Stomach (tissue), 4 donors: Measurements from ENCODE around the gene CYB561.

Experiments used
- CTCF ChIP-seq, 7 experiments: fragments of 450-650 bp in 4 of 7; fragments of 200-600 bp in 3 of 7; sonication (generic) in 3 of 7; IDR thresholded peaks; one replicate each; pipeline ENCODE4 v1.5.1; 2016 to 2019; ENCODE audit warnings: antibody characterized with exemption in 7 of 7, control low read depth in 2 of 7, mild to moderate bottlenecking in 1 of 7
- POLR2A ChIP-seq, 4 donors: fragments of 450-650 bp; IDR thresholded peaks; one replicate each; pipeline ENCODE4 v1.6.1; 2016; ENCODE audit warnings: antibody characterized with exemption in 4 of 4, control low read depth in 2 of 4, mild to moderate bottlenecking in 1 of 4, moderate library complexity in 1 of 4
- POLR2AphosphoS5 ChIP-seq, 3 donors: sonication (generic); formaldehyde crosslinking; IDR thresholded peaks; one replicate each; pipeline ENCODE4 v1.6.1; 2016; ENCODE audit warnings: antibody characterized with exemption in 3 of 3

- TF ChIP-seq CTCF (IDR thresholded peaks at IDR 0.05) (no peak), POLR2AphosphoS5 (IDR thresholded peaks at IDR 0.05) (no peak), POLR2A (IDR thresholded peaks at IDR 0.05) (no peak)
These were observed 34.2 kb upstream of the CYB561 start for GRCh38 chr17:63480192-63480784.
